Osteocyte (in vitro differentiated cells): ENCODE results near the gene C14orf132. TPM values are rescaled to one million over a fixed set of nuclear protein-coding genes. Genes with fewer than 3 reads are reported as not detected.

Experiments used
- DNase-seq: peaks from one replicate; pipeline ENCODE4 v3.0.0; 2021; ENCODE audit warnings: mixed read lengths; ENCODE audit not compliant: unreplicated experiment; ENCODE audit errors: extremely low spot score
- H3K27ac Mint-ChIP-seq: one replicate; pipeline ENCODE4 v1.8.0; 2021; ENCODE audit warnings: mild to moderate bottlenecking, mixed read lengths; ENCODE audit not compliant: unreplicated experiment
- H3K27me3 Mint-ChIP-seq: one replicate; pipeline ENCODE4 v1.8.0; 2021; ENCODE audit warnings: mixed read lengths; ENCODE audit not compliant: unreplicated experiment
- H3K36me3 Mint-ChIP-seq: one replicate; pipeline ENCODE4 v1.8.0; 2021; ENCODE audit warnings: mixed read lengths; ENCODE audit not compliant: unreplicated experiment
- H3K4me1 Mint-ChIP-seq: one replicate; pipeline ENCODE4 v1.8.0; 2021; ENCODE audit warnings: mixed read lengths; ENCODE audit not compliant: unreplicated experiment
- H3K4me3 Mint-ChIP-seq: one replicate; pipeline ENCODE4 v1.8.0; 2021; ENCODE audit warnings: mild to moderate bottlenecking, moderate library complexity, mixed read lengths; ENCODE audit not compliant: unreplicated experiment
- H3K9me3 Mint-ChIP-seq: one replicate; pipeline ENCODE4 v1.8.0; 2021; ENCODE audit warnings: mixed read lengths; ENCODE audit not compliant: unreplicated experiment
- CTCF ChIP-seq: fragments of 200-600 bp; sonication (generic); IDR thresholded peaks from 2 replicates; pipeline ENCODE4 v1.5.0; 2021; ENCODE audit warnings: antibody characterized with exemption, mild to moderate bottlenecking, moderate library complexity
- total RNA-seq: library from RNA; stranded (reverse); gene quantifications from 2 replicates; pipeline ENCODE4 v1.2.1, GENCODE V29; 2021

The C14orf132 gene
- total RNA-seq, 1 donor from 2014 or later = 86.9 TPM

- no peaks in the 10 kb centered on the region for H3K9me3 Mint-ChIP-seq
- peak; percentile 82 for TF ChIP-seq CTCF
- no peak overlapping the region for H3K27ac Mint-ChIP-seq
- peaks cover 4% of the 10 kb centered on the region for H3K36me3 Mint-ChIP-seq
- peaks cover 73% of the 10 kb centered on the region for H3K4me1 Mint-ChIP-seq
- H3K27me3 Mint-ChIP-seq = peaks cover 2% of the 10 kb centered on the region
- no peak overlapping the region for H3K4me3 Mint-ChIP-seq
- DNase-seq = no peak
Observed at GRCh38 chr14:96098309-96098998, 59.3 kb downstream of the C14orf132 start.

- Mint-ChIP-seq H3K27ac (no peak overlapping the region), H3K9me3 (no peaks in the 10 kb centered on the region), H3K27me3 (peaks cover 2% of the 10 kb centered on the region), H3K36me3 (peaks cover 3% of the 10 kb centered on the region), H3K4me1 (peaks cover 69% of the 10 kb centered on the region), H3K4me3 (no peak overlapping the region)
- no peak for DNase-seq
- TF ChIP-seq CTCF = no peak
Observed at GRCh38 chr14:96098999-96099335, 59.8 kb downstream of the C14orf132 start.

GRCh38 chr14:96100161-96101064 is 61.3 kb downstream of the C14orf132 start:
- Mint-ChIP-seq H3K36me3 (no peaks in the 10 kb centered on the region), H3K9me3 (no peaks in the 10 kb centered on the region), H3K4me1 (peaks cover 63% of the 10 kb centered on the region), H3K27me3 (peaks cover 2% of the 10 kb centered on the region), H3K4me3 (no peak overlapping the region), H3K27ac (no peak overlapping the region)
- TF ChIP-seq CTCF = peak; percentile 96
- no peak for DNase-seq

GRCh38 chr14:96102081-96102856 is 63.1 kb downstream of the C14orf132 start:
- TF ChIP-seq CTCF = no peak
- Mint-ChIP-seq H3K4me3 (no peak overlapping the region), H3K36me3 (no peaks in the 10 kb centered on the region), H3K9me3 (no peaks in the 10 kb centered on the region), H3K27ac (no peak overlapping the region), H3K27me3 (peaks cover 4% of the 10 kb centered on the region), H3K4me1 (peaks cover 46% of the 10 kb centered on the region)
- no peak for DNase-seq
